Ectodermal cell (in vitro differentiated cells): ENCODE measurements around the gene CELA3B.

Source experiments
- H3K27ac ChIP-seq: 2 replicates; pipeline ENCODE4 v1.7.0; 2013; ENCODE audit warnings: mild to moderate bottlenecking, low read depth, low read length; ENCODE audit not compliant: insufficient read depth, poor library complexity, severe bottlenecking
- H3K27me3 ChIP-seq: 2 replicates; pipeline ENCODE4 v1.7.0; 2013; ENCODE audit warnings: mild to moderate bottlenecking, low read length; ENCODE audit not compliant: insufficient read depth, control insufficient read depth, poor library complexity, severe bottlenecking
- H3K36me3 ChIP-seq: one replicate; pipeline ENCODE4 v1.7.0; 2013; ENCODE audit warnings: low read length; ENCODE audit not compliant: control insufficient read depth, insufficient read depth
- H3K4me1 ChIP-seq: one replicate; pipeline ENCODE4 v1.7.0; 2013; ENCODE audit warnings: low read length; ENCODE audit not compliant: control insufficient read depth, insufficient read depth
- H3K4me3 ChIP-seq: 2 replicates; pipeline ENCODE4 v1.7.0; 2013; ENCODE audit warnings: low read depth, low read length, control low read depth; ENCODE audit not compliant: insufficient read depth
- H3K9me3 ChIP-seq: 2 replicates; pipeline ENCODE4 v1.7.0; 2013; ENCODE audit warnings: mild to moderate bottlenecking, low read length, moderate library complexity; ENCODE audit not compliant: control insufficient read depth
- WGBS, 2 experiments: methylation state at CpG; one replicate each; pipeline ENCODE4 v1.1.7; 2013; ENCODE audit warnings: missing lambda C conversion rate in 2 of 2; 5-methylcytosine and 5-hydroxymethylcytosine counted together

Gene CELA3B

GRCh38 chr1:21944733-21945073, 32.1 kb upstream of the CELA3B start:
- Histone ChIP-seq H3K4me3 (no peak overlapping the region), H3K9me3 (no peaks in the 10 kb centered on the region), H3K27ac (peak overlapping the region; percentile 90), H3K36me3 (no peaks in the 10 kb centered on the region), H3K4me1 (peaks cover 30% of the 10 kb centered on the region), H3K27me3 (no peaks in the 10 kb centered on the region)
- WGBS, 2 experiments = 44 to 56% methylated on average over 3 of the region's 3 CpGs

- 76 to 79% methylated on average over 11 of the region's 11 CpGs for WGBS, 2 experiments
These were observed 29.8 kb upstream of the CELA3B start for GRCh38 chr1:21946836-21947587.

GRCh38 chr1:21950734-21951133, 26.1 kb upstream of the CELA3B start:
- WGBS, 2 experiments = 95 to 96% methylated on average over 7 of the region's 7 CpGs

More at GRCh38 chr1:21946836-21947587, 29.8 kb upstream of the CELA3B start:
- Histone ChIP-seq H3K36me3 (no peaks in the 10 kb centered on the region), H3K27me3 (no peaks in the 10 kb centered on the region), H3K4me1 (peaks cover 16% of the 10 kb centered on the region), H3K27ac (no peak overlapping the region), H3K4me3 (no peak overlapping the region), H3K9me3 (no peaks in the 10 kb centered on the region)

GRCh38 chr1:21951226-21951870, 25.5 kb upstream of the CELA3B start:
- no peaks in the 10 kb centered on the region for H3K36me3 ChIP-seq
- H3K27me3 ChIP-seq = no peaks in the 10 kb centered on the region
- H3K27ac ChIP-seq = no peak overlapping the region
- no peak overlapping the region for H3K4me3 ChIP-seq
- H3K4me1 ChIP-seq = peaks cover 17% of the 10 kb centered on the region
- 94% methylated on average over 12 of the region's 12 CpGs for WGBS, 2 experiments
- no peaks in the 10 kb centered on the region for H3K9me3 ChIP-seq

More at GRCh38 chr1:21950734-21951133, 26.1 kb upstream of the CELA3B start:
- H3K4me1 ChIP-seq = peaks cover 12% of the 10 kb centered on the region
- H3K27me3 ChIP-seq = no peaks in the 10 kb centered on the region
- H3K9me3 ChIP-seq = no peaks in the 10 kb centered on the region
- H3K4me3 ChIP-seq = no peak overlapping the region
- no peak overlapping the region for H3K27ac ChIP-seq
- no peaks in the 10 kb centered on the region for H3K36me3 ChIP-seq

- Histone ChIP-seq H3K36me3 (no peaks in the 10 kb centered on the region), H3K4me1 (peaks cover 12% of the 10 kb centered on the region), H3K27me3 (no peaks in the 10 kb centered on the region), H3K9me3 (no peaks in the 10 kb centered on the region), H3K4me3 (no peak overlapping the region), H3K27ac (no peak overlapping the region)
- 80 to 84% methylated on average over 6 of the region's 6 CpGs for WGBS, 2 experiments
These were observed 23.9 kb upstream of the CELA3B start for GRCh38 chr1:21952786-21953520.

- no peaks in the 10 kb centered on the region for H3K36me3 ChIP-seq
- 87 to 91% methylated on average over 16 of the region's 16 CpGs for WGBS, 2 experiments
- no peaks in the 10 kb centered on the region for H3K9me3 ChIP-seq
These were observed 21.8 kb upstream of the CELA3B start for GRCh38 chr1:21955058-21955457.

GRCh38 chr1:21955501-21956281, 21.1 kb upstream of the CELA3B start:
- Histone ChIP-seq H3K27me3 (no peaks in the 10 kb centered on the region), H3K36me3 (no peaks in the 10 kb centered on the region), H3K9me3 (no peaks in the 10 kb centered on the region), H3K4me3 (no peak overlapping the region), H3K27ac (no peak overlapping the region), H3K4me1 (peaks cover 12% of the 10 kb centered on the region)
- 75 to 76% methylated on average over 9 of the region's 9 CpGs for WGBS, 2 experiments

More at GRCh38 chr1:21955058-21955457, 21.8 kb upstream of the CELA3B start:
- Histone ChIP-seq H3K27me3 (no peaks in the 10 kb centered on the region), H3K4me1 (peaks cover 12% of the 10 kb centered on the region), H3K4me3 (no peak overlapping the region), H3K27ac (no peak overlapping the region)

GRCh38 chr1:21956720-21957552, 19.9 kb upstream of the CELA3B start:
- 85 to 87% methylated on average over 18 of the region's 18 CpGs for WGBS, 2 experiments
- Histone ChIP-seq H3K4me1 (peaks cover 12% of the 10 kb centered on the region), H3K27me3 (no peaks in the 10 kb centered on the region), H3K4me3 (no peak overlapping the region), H3K27ac (no peak overlapping the region), H3K9me3 (no peaks in the 10 kb centered on the region), H3K36me3 (no peaks in the 10 kb centered on the region)

GRCh38 chr1:21961337-21961736, 15.5 kb upstream of the CELA3B start:
- H3K27me3 ChIP-seq = no peaks in the 10 kb centered on the region
- H3K27ac ChIP-seq = no peak overlapping the region
- H3K9me3 ChIP-seq = no peaks in the 10 kb centered on the region
- 91% methylated on average over 2 of the region's 2 CpGs for WGBS, 2 experiments
- H3K4me1 ChIP-seq = no peaks in the 10 kb centered on the region
- no peak overlapping the region for H3K4me3 ChIP-seq
- H3K36me3 ChIP-seq = no peaks in the 10 kb centered on the region
